Fibroblast of the aortic adventitia (primary cell): Measurements from ENCODE around the gene PARP8. TPM values are rescaled to one million over a fixed set of nuclear protein-coding genes. Genes with fewer than 3 reads are reported as not detected.

ENCODE experiments used
- DNase-seq: peaks from one replicate; pipeline ENCODE4 v3.0.0-alpha.2; 2010; ENCODE audit warnings: low read depth
- H3K4me3 ChIP-seq: 2 replicates; pipeline ENCODE4 v1.5.1; 2011; ENCODE audit warnings: low read depth, mild to moderate bottlenecking, control low read depth, low read length, moderate library complexity
- total RNA-seq: library from RNA; depleted of rRNA; stranded (reverse); fragments of >200 nt; gene quantifications from 2 replicates; pipeline ENCODE4 v1.2.3, GENCODE V29; 2012; ENCODE audit warnings: low replicate concordance
- TF ChIP-seq, protein P1 (sequence below): IDR thresholded peaks from 2 replicates; pipeline ENCODE4 v1.5.1; 2011; ENCODE audit warnings: mild to moderate bottlenecking, low read length, control low read depth, inconsistent platforms; ENCODE audit not compliant: insufficient read depth

Gene PARP8
- total RNA-seq, 1 donor: 20.1 TPM

DNA sequence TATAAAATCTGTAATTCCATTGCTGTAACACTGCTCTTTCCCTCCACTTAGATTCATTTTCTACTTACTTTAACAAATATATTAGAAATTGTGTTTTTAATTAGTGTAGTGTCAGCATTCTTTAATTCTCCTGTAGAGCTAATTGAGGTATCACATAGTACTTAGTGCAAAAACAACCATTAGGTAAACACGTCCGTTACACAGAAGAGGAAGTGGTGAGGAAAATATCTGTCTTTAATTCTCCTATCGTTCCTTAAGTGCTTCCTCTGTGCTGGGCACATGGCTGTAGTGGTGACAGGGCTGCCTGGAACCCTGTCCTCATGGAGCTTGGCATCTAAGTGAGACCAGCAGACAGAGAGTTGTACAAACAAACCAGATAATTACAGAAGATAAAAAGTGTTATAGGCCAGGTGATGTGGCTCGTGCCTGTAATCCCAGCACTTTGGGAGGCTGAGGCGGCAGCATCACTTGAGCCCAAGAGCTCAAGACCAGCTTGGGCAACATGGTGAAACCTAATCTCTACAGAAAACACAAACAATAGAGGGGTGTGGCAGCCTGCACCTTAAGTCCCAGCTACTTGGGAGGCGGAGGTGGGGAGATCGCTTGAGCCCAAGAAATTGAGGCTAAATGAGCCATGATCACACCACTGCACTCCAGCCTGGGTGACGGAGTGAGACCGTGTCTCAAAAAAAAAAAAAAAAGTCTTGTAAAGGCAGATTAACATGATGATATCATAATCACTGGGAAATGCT, 36.4 kb downstream of the PARP8 start:
- no peak for DNase-seq
- TF ChIP-seq, protein P1, sequence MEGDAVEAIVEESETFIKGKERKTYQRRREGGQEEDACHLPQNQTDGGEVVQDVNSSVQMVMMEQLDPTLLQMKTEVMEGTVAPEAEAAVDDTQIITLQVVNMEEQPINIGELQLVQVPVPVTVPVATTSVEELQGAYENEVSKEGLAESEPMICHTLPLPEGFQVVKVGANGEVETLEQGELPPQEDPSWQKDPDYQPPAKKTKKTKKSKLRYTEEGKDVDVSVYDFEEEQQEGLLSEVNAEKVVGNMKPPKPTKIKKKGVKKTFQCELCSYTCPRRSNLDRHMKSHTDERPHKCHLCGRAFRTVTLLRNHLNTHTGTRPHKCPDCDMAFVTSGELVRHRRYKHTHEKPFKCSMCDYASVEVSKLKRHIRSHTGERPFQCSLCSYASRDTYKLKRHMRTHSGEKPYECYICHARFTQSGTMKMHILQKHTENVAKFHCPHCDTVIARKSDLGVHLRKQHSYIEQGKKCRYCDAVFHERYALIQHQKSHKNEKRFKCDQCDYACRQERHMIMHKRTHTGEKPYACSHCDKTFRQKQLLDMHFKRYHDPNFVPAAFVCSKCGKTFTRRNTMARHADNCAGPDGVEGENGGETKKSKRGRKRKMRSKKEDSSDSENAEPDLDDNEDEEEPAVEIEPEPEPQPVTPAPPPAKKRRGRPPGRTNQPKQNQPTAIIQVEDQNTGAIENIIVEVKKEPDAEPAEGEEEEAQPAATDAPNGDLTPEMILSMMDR: no peak
- no peak overlapping the region for H3K4me3 ChIP-seq

DNA sequence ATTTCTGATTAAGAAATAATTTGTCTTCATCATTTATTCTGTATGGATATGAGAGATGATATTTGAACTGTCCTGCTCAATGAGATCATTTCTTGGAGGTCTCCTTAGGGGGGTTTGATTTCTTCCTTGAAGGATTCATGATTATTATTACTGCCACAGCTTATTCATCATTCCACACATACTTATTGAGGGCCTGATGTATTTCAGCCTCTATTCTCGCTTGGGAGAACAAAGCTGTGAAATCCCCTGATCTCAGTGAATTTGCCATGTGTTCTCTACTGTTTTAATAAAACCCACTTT, 36.9 kb downstream of the PARP8 start:
- no peak for DNase-seq
- TF ChIP-seq, protein P1: no peak
- H3K4me3 ChIP-seq: no peak overlapping the region

DNA sequence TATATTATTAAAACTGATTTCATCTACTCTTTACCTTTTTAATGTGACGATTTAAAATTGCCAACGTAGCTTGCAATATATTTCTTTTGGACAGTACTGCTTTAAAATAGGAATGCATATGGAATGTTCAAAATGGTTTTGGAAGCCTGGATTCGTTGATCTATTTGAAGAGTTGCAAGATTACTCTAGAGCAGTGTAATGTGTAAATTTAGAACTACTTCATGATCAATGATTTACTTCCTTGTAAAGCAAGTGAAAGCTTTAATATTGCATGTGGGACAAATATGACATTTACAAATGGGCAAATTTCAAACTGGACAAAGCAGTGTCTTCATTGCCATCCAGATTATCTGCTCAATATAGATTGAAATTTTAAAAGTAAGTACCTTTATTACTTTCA, 38.3 kb downstream of the PARP8 start:
- H3K4me3 ChIP-seq: no peak overlapping the region
- TF ChIP-seq, protein P1: no peak
- no peak for DNase-seq

DNA sequence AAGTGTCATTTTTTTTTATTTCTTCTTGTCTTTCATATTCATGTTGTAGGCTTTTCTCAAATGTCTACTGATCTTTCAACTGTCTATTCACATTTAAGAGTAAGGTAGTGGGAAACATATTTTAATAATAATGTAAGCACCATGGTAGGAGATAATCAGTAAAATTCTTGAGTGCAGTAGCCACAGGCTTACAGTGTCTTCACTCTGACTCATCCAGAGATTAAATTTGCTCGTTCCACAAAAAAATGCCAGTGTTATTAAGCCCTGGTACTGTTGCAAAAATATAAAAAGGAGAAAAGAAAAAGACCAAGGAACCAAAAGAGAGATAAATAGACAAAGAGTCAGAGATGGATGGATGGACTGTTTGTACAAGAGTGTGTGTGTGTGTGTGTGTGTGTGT, 43.0 kb downstream of the PARP8 start:
- TF ChIP-seq, protein P1: no peak
- peak; percentile 50 for DNase-seq

DNA sequence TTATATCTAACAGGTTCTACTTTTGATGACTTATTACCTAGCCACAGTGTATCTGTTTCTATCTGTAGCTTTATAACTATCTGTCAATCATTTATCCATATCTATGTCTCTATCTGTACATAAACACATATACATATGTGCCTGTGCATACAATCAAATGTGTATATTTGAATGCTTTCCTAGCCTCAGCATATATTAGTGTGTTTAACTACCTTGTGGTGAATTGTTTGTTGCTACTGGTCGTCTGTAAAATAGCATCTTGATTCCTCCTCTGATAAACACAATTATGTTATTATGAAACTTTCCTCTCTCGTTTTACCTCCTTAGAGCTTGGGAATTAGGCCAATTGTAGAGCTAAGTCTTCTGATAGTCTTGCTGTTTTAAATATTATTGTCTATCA, 44.4 kb downstream of the PARP8 start:
- TF ChIP-seq, protein P1: no peak
- DNase-seq: peak; percentile 2
- H3K4me3 ChIP-seq: no peak overlapping the region

More for the DNA sequence above, 43.0 kb downstream of the PARP8 start:
- no peak overlapping the region for H3K4me3 ChIP-seq

DNA sequence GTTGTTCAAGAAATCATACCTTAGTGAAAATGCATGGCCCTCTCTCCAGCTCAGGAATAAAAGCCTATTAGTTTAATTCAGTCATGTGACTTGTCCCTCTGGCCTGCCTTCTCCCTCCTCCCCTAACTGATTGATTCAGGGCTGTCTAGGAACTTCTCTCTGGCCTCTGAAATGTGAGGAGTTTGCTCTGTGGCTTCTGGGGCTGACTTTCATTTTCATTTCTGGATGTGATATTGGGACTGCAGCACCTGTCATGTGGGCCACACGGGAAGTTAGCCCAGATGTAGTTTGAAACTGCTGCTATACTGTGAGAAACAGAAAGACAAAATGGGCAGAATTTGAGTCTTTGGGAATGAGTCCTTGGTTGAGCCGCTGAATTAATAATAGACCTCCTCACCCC, 44.8 kb downstream of the PARP8 start:
- no peak overlapping the region for H3K4me3 ChIP-seq
- DNase-seq: peak; percentile 10
- TF ChIP-seq, protein P1: no peak

DNA sequence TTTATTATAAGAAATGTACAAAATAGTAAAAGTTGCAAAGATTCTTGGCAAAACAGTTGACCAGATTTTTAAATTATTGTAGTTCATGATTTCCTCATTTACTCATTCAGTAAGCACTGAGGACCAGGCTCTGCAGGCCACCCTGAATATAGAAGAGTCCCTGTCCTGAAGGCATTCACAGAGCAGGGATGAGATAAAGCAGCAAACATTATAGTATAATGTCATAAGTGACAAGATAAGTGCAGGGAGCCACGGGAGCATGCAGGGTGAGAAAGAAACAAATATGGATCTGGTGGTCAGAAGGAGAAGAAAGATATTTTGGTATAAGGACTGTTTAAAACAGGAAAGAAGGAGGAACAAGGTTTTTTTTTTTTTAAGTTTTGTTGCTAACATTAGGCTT, 46.0 kb downstream of the PARP8 start:
- TF ChIP-seq, protein P1: no peak
- DNase-seq: no peak
- no peak overlapping the region for H3K4me3 ChIP-seq
